Measurements from ENCODE around the gene FRMD4B.
"Not testable (repeated sequence)": the region's sequence is repeated elsewhere in the genome, so short reads cannot be mapped to it uniquely, and the experiment has no call there.

The FRMD4B gene

DNA sequence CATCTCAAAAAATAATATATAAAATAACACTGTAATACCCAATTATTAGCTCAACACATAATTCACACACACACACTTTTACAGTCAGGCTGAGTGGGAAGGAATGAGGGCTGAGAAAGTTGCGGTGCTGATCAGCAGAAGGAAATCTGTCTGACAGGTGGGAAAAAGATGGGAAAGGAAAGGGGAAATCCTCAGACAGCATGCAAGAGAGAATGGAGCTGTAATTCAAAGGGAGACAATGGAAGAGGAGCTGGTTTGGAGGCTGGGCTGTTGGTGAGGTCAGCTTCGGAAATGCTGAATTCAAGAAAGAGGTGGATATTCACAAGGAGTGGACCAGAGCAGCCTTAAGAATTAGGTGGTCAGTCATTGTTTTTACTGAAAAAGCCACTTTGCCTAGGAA lies 141.8 kb downstream of the FRMD4B start:
- no peak for DNase-seq (ENCODE audit: low read depth, low spot score)

GRCh38 chr3:69241769-69242168 lies 144.1 kb downstream of the FRMD4B start:
- DNase-seq (ENCODE audit: low read depth, low spot score) = no peak

- no peak for DNase-seq (ENCODE audit: low read depth, low spot score)
Observed at GRCh38 chr3:69240651-69241568, 145.0 kb downstream of the FRMD4B start.

DNA sequence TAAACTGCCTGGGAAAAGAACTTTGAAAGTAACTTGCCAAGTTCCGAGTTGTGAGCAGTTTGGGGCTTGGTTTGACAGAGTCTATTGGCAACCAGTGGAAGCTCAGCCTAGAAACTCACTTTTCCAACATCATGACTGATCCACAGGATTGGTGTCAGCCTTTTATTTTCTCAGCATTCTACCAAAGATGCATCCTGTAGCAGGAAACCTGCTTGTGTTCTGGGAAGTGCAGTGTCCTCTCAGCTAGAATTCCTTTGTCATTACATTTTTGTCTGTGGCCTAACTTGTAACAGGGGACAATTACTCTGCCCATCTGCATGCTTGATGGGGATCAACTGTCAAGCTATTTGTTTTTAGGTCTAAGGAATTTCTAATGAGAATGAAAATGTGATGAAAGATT lies 146.8 kb downstream of the FRMD4B start:
- no peak for DNase-seq (ENCODE audit: low read depth, low spot score)

DNA sequence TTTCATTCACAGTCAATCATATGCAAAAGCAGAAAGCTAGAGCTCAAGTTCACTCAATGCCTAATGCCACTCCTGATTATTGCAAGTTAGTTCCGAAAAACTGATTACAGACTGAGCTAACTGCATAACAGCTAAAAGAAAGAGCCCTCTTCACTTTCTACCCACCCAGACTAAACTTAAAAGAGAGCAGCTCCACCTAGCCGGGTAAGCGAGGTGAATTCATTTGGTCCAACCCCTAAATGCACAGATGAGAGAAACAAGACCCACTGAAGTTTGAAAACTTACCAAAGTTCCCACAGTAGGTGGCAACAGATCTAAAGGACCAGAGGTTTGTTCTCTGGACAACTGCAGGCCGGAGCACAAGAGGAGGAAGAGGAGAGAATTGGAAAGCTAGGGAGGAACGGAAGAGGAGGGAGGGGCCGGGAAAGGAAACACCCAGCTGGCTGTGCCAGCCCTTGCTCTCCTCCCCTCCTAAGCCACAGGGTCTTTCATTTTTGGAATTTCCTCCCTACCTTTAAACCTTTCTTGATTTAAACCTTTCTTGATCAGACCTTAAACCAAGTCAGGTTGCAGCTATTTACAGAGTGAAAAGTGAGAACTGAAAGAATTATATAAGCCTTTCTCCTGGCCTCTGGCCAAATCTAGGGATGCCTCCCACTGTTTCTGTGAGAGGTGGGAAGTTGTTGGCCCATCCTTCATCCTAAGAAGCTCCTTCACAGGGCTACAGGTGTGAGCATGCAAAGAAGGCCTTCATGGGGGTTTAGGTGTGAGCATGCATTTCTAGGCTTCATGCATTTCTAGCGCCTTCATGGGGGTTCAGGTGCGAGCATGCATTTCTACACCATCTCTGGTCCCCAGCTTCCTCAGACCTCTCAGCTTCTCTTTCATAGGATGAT lies 148.8 kb downstream of the FRMD4B start:
- no peak for DNase-seq (ENCODE audit: low read depth, low spot score)

DNA sequence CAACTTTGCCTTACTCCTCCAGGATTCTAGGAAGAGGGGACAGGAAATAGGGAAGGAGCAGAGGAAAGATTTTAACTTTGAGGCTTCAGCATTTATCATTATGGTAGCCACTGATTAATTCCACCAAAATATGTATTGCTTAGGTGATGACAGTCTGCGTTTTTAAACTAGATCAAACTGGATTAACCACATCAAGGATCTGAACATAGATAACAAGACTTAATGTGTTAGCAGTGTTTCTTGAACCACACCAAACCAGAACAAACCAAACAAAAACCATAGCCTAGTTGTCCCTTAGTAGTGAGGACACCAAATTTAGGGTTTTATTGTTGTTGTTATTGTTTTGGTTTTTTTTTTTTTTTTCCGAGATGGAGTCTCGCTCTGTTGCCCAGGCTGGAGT lies 150.0 kb downstream of the FRMD4B start:
- DNase-seq (ENCODE audit: low read depth, low spot score) = no peak

DNA sequence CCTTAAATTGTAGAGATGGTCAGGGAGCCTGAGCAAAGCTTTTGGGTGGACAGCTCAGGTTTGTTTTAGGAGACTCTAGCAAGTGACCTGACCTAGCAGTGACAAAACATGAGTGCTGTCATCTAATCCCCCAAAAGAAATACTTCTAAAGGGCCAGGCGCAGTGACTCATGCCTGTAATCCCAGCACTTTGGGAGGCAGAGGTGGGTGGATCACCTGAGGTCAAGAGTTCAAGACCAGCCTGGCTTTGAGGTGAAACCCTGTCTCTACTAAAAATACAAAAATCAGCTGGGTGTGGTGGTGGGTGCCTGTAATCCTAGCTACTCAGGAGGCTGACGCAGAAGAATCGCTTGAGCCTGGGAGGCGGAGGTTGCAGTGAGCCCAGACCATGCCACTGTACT lies 150.7 kb downstream of the FRMD4B start:
- DNase-seq (ENCODE audit: low read depth, low spot score) = not testable (repeated sequence)

DNA sequence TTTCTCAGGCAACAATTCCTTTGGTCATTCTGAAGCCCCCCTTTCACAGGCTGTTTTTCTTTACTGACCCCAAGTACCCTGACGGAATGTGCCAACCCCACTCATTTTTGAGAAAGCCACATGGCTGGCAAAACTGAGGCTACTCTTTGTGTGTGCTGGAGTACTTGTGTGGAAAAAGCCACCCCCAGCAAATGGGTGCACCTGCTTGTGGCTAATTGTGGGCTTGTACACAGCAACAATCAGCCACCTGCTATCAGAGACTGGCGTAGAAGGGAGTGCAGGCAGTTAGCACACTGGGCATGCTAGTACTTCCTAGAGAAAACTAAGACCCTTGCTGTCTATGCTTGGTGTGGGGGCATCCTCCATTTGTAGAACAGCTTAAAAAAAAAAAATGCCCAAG lies 153.4 kb downstream of the FRMD4B start:
- no peak for DNase-seq (ENCODE audit: low read depth, low spot score)

- no peak for DNase-seq (ENCODE audit: low read depth, low spot score)
Observed at GRCh38 chr3:69231929-69232440, 153.9 kb downstream of the FRMD4B start.

GRCh38 chr3:69226071-69226470 lies 159.8 kb downstream of the FRMD4B start:
- no peak for DNase-seq (ENCODE audit: low read depth, low spot score)

GRCh38 chr3:69219101-69219708 lies 166.7 kb downstream of the FRMD4B start:
- no peak for DNase-seq (ENCODE audit: low read depth, low spot score)

DNA sequence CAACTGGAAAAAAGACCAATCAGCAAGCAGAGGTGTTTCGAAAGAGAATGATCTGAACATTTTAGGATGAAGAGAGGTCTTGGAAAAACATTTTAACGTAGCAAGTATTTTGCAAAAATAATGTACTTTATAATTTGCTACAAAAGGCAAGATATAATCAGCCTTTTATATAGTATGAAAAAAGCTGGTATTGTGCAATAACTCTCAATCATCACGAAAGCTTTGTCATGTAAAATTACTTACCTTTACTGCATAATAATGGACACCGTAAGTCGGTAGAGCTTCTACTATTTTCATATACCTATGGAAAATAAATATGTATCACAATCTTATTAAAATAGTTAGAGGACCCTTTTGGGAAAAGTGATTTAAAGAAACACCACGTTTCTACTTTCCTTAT lies 167.8 kb downstream of the FRMD4B start:
- DNase-seq (ENCODE audit: low read depth, low spot score) = no peak

- DNase-seq (ENCODE audit: low read depth, low spot score) = no peak
Observed at GRCh38 chr3:69216981-69217380, 168.9 kb downstream of the FRMD4B start.

DNA sequence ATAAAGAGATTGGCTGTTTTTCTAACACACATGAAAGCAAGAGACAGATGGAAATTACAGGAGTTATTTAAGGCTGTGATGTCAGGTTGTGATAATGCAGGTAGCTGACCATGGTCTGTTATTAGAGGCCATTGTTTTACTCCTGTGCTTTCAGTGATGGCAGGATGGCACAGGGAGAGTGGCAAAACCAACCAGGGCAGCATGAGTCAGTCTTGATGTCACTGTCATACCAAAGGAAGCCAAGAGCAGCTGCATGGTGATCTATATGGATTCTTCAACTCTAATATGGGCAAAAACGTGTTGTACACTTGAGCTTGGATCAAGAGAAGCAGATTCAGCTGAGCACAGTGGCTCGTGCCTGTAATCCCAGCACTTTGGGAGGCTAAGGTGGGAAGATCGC lies 171.6 kb downstream of the FRMD4B start:
- no peak for DNase-seq (ENCODE audit: low read depth, low spot score)

- DNase-seq (ENCODE audit: low read depth, low spot score) = no peak
Observed at GRCh38 chr3:69212411-69213160, 173.3 kb downstream of the FRMD4B start.

GRCh38 chr3:69210068-69210730 lies 175.7 kb downstream of the FRMD4B start:
- DNase-seq (ENCODE audit: low read depth, low spot score) = no peak

DNA sequence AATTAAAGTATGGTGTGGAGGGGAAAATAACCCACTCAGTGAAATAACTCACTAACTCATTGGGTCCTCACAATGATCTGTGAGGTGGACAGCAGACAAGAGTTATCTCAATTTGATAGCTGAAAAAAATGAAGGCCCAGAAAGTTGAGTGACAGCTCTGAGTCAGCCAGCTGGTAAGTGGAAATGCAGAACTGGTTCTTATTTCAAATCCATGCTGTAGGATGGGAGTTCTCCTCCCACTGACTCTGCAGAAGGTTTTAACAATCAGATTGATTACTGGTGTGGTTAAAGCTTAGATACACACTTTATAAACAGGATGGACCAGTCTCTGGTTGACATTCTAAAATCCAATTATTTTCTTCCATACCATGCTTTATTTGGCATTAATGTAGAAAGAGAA lies 176.5 kb downstream of the FRMD4B start:
- DNase-seq (ENCODE audit: low read depth, low spot score) = no peak

- DNase-seq (ENCODE audit: low read depth, low spot score) = no peak
Observed at GRCh38 chr3:69207031-69207430, 178.9 kb downstream of the FRMD4B start.

- no peak for DNase-seq (ENCODE audit: low read depth, low spot score)
Observed at GRCh38 chr3:69205385-69205784, 180.5 kb downstream of the FRMD4B start.

- no peak for DNase-seq (ENCODE audit: low read depth, low spot score)
Observed at GRCh38 chr3:69204315-69204957, 181.5 kb downstream of the FRMD4B start.
